PC-9 (cell line): ENCODE data around the gene KRTAP5-5.

Experiments used
- CTCF ChIP-seq: fragments of 200-600 bp; sonication (generic); conservative IDR thresholded peaks from 2 replicates; pipeline ENCODE4 v1.6.1; 2017; ENCODE audit warnings: mixed run types, antibody characterized with exemption, mild to moderate bottlenecking, moderate library complexity
- EZH2 ChIP-seq: fragments of 200-600 bp; sonication (generic); IDR thresholded peaks from 2 replicates; pipeline ENCODE4 v1.8.0; 2017; ENCODE audit warnings: antibody characterized with exemption, low read depth

- TF ChIP-seq EZH2 (no peak), CTCF (no peak)
Measured at GRCh38 chr11:1665313-1665712, 35.7 kb downstream of the KRTAP5-5 start.
